Measurements from ENCODE around the gene AUTS2.

AUTS2 gene

DNA sequence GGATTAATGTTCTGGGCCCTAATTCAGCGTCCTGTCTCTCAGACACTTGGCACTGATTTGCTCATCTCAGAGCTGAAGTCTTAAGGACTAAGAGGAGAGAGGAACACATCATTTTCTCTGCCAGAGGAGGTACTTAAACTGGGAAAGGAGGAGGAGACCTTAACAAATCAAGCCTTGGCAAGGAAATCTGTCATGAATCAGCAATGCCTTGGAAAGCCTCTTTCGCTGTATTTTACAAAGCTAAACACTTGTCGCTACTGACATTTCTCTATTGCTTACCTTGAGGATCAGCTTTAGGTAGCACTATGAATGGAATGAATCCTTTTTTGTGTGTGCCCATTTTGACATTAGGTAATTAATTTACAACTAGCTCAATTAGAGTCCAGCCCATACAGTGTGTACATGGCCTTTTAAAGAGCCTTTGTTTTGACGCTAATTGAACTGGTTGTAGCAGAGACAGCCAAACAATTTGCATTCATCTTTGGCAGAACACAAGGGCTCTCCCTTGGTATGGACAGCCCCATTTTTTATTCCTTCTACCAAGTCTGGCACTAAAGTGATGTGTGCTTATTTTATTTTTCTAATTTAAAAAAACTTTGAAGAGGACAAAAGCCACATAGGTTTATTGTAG, 37.4 kb downstream of the AUTS2 start:
- Histone ChIP-seq H2AFZ (ENCODE audit: low read depth, low read length, severe bottlenecking) (no peak overlapping the region), H3K9ac (ENCODE audit: low read length) (no peak overlapping the region), H3K9me3 (ENCODE audit: insufficient read depth, low read length) (no peaks in the 10 kb centered on the region), H3K4me2 (ENCODE audit: low read depth, low read length, poor library complexity, severe bottlenecking) (no peak overlapping the region), H3K36me3 (ENCODE audit: low read length) (no peaks in the 10 kb centered on the region), H4K20me1 (ENCODE audit: low read depth, low read length) (peaks cover 44% of the 10 kb centered on the region), H3K27me3 (ENCODE audit: low read length) (no peaks in the 10 kb centered on the region), H3K9me2 (replicated peaks; ENCODE audit: insufficient read depth, low read length) (no peaks in the 10 kb centered on the region), H3K27ac (ENCODE audit: low read depth, low read length) (no peak overlapping the region), H3K79me2 (ENCODE audit: insufficient read depth, low read length) (peaks cover 72% of the 10 kb centered on the region), H3K4me3 (ENCODE audit: insufficient read depth, low read length, poor library complexity, severe bottlenecking) (no peak overlapping the region), H3F3A (ENCODE audit: insufficient read depth) (no peaks in the 10 kb centered on the region; the same call in 1 of the 2 replicates)
- TF ChIP-seq, protein P1, sequence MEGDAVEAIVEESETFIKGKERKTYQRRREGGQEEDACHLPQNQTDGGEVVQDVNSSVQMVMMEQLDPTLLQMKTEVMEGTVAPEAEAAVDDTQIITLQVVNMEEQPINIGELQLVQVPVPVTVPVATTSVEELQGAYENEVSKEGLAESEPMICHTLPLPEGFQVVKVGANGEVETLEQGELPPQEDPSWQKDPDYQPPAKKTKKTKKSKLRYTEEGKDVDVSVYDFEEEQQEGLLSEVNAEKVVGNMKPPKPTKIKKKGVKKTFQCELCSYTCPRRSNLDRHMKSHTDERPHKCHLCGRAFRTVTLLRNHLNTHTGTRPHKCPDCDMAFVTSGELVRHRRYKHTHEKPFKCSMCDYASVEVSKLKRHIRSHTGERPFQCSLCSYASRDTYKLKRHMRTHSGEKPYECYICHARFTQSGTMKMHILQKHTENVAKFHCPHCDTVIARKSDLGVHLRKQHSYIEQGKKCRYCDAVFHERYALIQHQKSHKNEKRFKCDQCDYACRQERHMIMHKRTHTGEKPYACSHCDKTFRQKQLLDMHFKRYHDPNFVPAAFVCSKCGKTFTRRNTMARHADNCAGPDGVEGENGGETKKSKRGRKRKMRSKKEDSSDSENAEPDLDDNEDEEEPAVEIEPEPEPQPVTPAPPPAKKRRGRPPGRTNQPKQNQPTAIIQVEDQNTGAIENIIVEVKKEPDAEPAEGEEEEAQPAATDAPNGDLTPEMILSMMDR (IDR thresholded peaks at IDR 0.05; ENCODE audit: insufficient read depth, low read length, poor library complexity, severe bottlenecking): no peak
- no peak for TF ChIP-seq EZH2phosphoT487 (conservative IDR thresholded peaks at IDR 0.05; ENCODE audit: low read length)

DNA sequence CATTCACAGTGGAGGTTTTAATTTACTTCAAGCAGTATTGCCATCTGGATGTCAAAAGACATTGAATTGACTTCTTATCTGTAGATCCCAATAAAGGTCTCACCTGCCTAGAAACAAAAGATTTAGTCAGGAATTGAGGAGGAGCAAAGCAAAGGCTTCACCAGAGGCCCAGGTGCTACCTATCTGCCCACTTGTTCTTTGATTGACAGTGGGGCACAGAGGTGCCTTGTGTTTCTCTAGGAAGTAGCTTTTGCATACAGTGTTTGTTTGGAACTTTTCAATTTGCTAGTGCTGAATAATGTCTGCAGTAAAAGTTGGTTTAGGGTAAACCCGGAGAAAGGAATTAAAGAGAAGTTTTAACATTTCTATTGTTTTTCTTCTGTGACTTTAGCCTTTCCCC, 40.4 kb downstream of the AUTS2 start:
- TF ChIP-seq EZH2phosphoT487 (conservative IDR thresholded peaks at IDR 0.05; ENCODE audit: low read length): no peak
- TF ChIP-seq, protein P1 (IDR thresholded peaks at IDR 0.05; ENCODE audit: insufficient read depth, low read length, poor library complexity, severe bottlenecking): no peak
- H3F3A ChIP-seq (ENCODE audit: insufficient read depth): no peaks in the 10 kb centered on the region
- H3K9me2 ChIP-seq (replicated peaks; ENCODE audit: insufficient read depth, low read length): no peaks in the 10 kb centered on the region
- H4K20me1 ChIP-seq (ENCODE audit: low read depth, low read length): peaks cover 37% of the 10 kb centered on the region
- H3K9ac ChIP-seq (ENCODE audit: low read length): no peak overlapping the region
- H3K27ac ChIP-seq (ENCODE audit: low read depth, low read length): no peak overlapping the region
- H3K27me3 ChIP-seq (ENCODE audit: low read length): no peaks in the 10 kb centered on the region
- no peaks in the 10 kb centered on the region for H3K36me3 ChIP-seq (ENCODE audit: low read length)
- H2AFZ ChIP-seq (ENCODE audit: low read depth, low read length, severe bottlenecking): no peak overlapping the region
- H3K79me2 ChIP-seq (ENCODE audit: insufficient read depth, low read length): peaks cover 71% of the 10 kb centered on the region
- H3K9me3 ChIP-seq (ENCODE audit: insufficient read depth, low read length): no peaks in the 10 kb centered on the region
- H3K4me2 ChIP-seq (ENCODE audit: low read depth, low read length, poor library complexity, severe bottlenecking): no peak overlapping the region
- no peak overlapping the region for H3K4me3 ChIP-seq (ENCODE audit: insufficient read depth, low read length, poor library complexity, severe bottlenecking)

DNA sequence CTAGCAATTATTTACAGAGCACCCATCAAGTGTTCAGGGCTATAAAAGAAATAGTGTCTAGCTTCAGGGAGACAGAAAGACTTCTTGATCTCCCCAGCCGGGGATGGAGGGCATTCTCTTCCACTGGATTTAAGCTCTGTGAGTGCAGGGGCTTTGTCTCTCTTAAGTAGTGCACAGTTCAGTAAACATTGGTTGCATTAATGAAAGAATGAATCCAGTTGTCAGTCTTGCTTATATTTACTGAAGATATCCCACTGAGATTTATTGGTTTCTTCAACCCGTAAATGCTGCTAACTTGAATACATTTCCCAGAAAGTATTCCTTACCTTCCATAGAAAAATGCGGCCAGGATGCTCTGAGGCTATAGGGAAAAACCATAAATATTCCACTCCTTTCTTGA, 41.9 kb downstream of the AUTS2 start:
- H3K9ac ChIP-seq (ENCODE audit: low read length): no peak overlapping the region
- no peak overlapping the region for H3K4me2 ChIP-seq (ENCODE audit: low read depth, low read length, poor library complexity, severe bottlenecking)
- H3K36me3 ChIP-seq (ENCODE audit: low read length): no peaks in the 10 kb centered on the region
- no peak overlapping the region for H2AFZ ChIP-seq (ENCODE audit: low read depth, low read length, severe bottlenecking)
- H3K27me3 ChIP-seq (ENCODE audit: low read length): no peaks in the 10 kb centered on the region
- no peaks in the 10 kb centered on the region for H3F3A ChIP-seq (ENCODE audit: insufficient read depth)
- peaks cover 32% of the 10 kb centered on the region for H4K20me1 ChIP-seq (ENCODE audit: low read depth, low read length)
- peaks cover 63% of the 10 kb centered on the region for H3K79me2 ChIP-seq (ENCODE audit: insufficient read depth, low read length)
- no peaks in the 10 kb centered on the region for H3K9me2 ChIP-seq (replicated peaks; ENCODE audit: insufficient read depth, low read length)
- no peaks in the 10 kb centered on the region for H3K9me3 ChIP-seq (ENCODE audit: insufficient read depth, low read length)
- H3K27ac ChIP-seq (ENCODE audit: low read depth, low read length): no peak overlapping the region
- H3K4me3 ChIP-seq (ENCODE audit: insufficient read depth, low read length, poor library complexity, severe bottlenecking): no peak overlapping the region
- TF ChIP-seq EZH2phosphoT487 (conservative IDR thresholded peaks at IDR 0.05; ENCODE audit: low read length): no peak
- TF ChIP-seq, protein P1 (IDR thresholded peaks at IDR 0.05; ENCODE audit: insufficient read depth, low read length, poor library complexity, severe bottlenecking): no peak

Measured in SU-DHL-6 (cell line).